Measurements from ENCODE around the gene MEIOSIN. TPM values are rescaled to one million over a fixed set of nuclear protein-coding genes. Genes with fewer than 3 reads are reported as not detected.
A peak's percentile ranks its signal among the peaks of the same experiment; 100 is the strongest.
"Not testable (repeated sequence)": the region's sequence is repeated elsewhere in the genome, so short reads cannot be mapped to it uniquely, and the experiment has no call there.

MEIOSIN gene
- total and polyA plus RNA-seq, 4 donors = not detected

- no peaks in the 10 kb centered on the region for H3K4me1 ChIP-seq (ENCODE audit: control insufficient read depth in 1 of 2, insufficient read depth in 2 of 2, low read length in 2 of 2)
- ATAC-seq (ENCODE audit: low FRiP score) (peak; percentile 99), DNase-seq (peak; percentile 99)
- H3K27me3 ChIP-seq (ENCODE audit: control insufficient read depth in 1 of 2, insufficient read depth in 2 of 2, low read length in 1 of 2) = no peaks in the 10 kb centered on the region
- H3K9me3 ChIP-seq (ENCODE audit: control insufficient read depth, low read length) = no peaks in the 10 kb centered on the region
- H3K27ac ChIP-seq (ENCODE audit: low read depth in 1 of 2, low read length in 2 of 2) = peak overlapping the region in 1 of 2 donors; percentile 77
- peak overlapping the region; percentile 35 to 64 for H3K4me3 ChIP-seq (ENCODE audit: low read length in 2 of 2)
- H3K36me3 ChIP-seq (ENCODE audit: control insufficient read depth in 1 of 2, insufficient read depth in 2 of 2, low read length in 1 of 2) = no peaks in the 10 kb centered on the region
- intact Hi-C loops (cut with DNase I) = loop anchor here in 1 of 2 donors (5.0 to 10.0 kb wide), 2 partner anchors 50 to 1327 kb away; partner anchors contain the start of genes SIX5 and TMEM160
- 0% methylated on average over 51 of the region's 51 CpGs for WGBS, 2 donors
Measured at GRCh38 chr19:45717131-45717982, 15.9 kb upstream of the MEIOSIN start.

GRCh38 chr19:45717983-45718650, 15.1 kb upstream of the MEIOSIN start:
- peak overlapping the region in 1 of 2 donors; percentile 77 for H3K27ac ChIP-seq (ENCODE audit: low read depth in 1 of 2, low read length in 2 of 2)
- no peaks in the 10 kb centered on the region for H3K4me1 ChIP-seq (ENCODE audit: control insufficient read depth in 1 of 2, insufficient read depth in 2 of 2, low read length in 2 of 2)
- H3K9me3 ChIP-seq (ENCODE audit: control insufficient read depth, low read length) = no peaks in the 10 kb centered on the region
- H3K4me3 ChIP-seq (ENCODE audit: low read length in 2 of 2) = peak overlapping the region; percentile 14 to 47
- 51 to 52% methylated on average over 12 of the region's 12 CpGs for WGBS, 2 donors
- no peaks in the 10 kb centered on the region for H3K36me3 ChIP-seq (ENCODE audit: control insufficient read depth in 1 of 2, insufficient read depth in 2 of 2, low read length in 1 of 2)
- H3K27me3 ChIP-seq (ENCODE audit: control insufficient read depth in 1 of 2, insufficient read depth in 2 of 2, low read length in 1 of 2) = no peaks in the 10 kb centered on the region
- intact Hi-C loops (cut with DNase I) = loop anchor here in 1 of 2 donors (5.0 to 10.0 kb wide), 2 partner anchors 49 to 1327 kb away; partner anchors contain the start of genes SIX5 and TMEM160
- ATAC-seq (ENCODE audit: low FRiP score) (no peak), DNase-seq (peak in 1 of 2 donors; percentile 58)

GRCh38 chr19:45720065-45720464, 13.2 kb upstream of the MEIOSIN start:
- intact Hi-C loops (cut with DNase I); DNase-seq; H3K36me3 ChIP-seq (ENCODE audit: control insufficient read depth in 1 of 2, insufficient read depth in 2 of 2, low read length in 1 of 2); ATAC-seq (ENCODE audit: low FRiP score); H3K27me3 ChIP-seq (ENCODE audit: control insufficient read depth in 1 of 2, insufficient read depth in 2 of 2, low read length in 1 of 2); H3K4me3 ChIP-seq (ENCODE audit: low read length in 2 of 2); H3K9me3 ChIP-seq (ENCODE audit: control insufficient read depth, low read length); H3K4me1 ChIP-seq (ENCODE audit: control insufficient read depth in 1 of 2, insufficient read depth in 2 of 2, low read length in 2 of 2); H3K27ac ChIP-seq (ENCODE audit: low read depth in 1 of 2, low read length in 2 of 2): not testable (repeated sequence)
- 96 to 97% methylated on average over 11 of the region's 11 CpGs for WGBS, 2 donors

GRCh38 chr19:45728683-45729082, 4.6 kb upstream of the MEIOSIN start:
- H3K27me3 ChIP-seq (ENCODE audit: control insufficient read depth in 1 of 2, insufficient read depth in 2 of 2, low read length in 1 of 2); H3K27ac ChIP-seq (ENCODE audit: low read depth in 1 of 2, low read length in 2 of 2); H3K4me3 ChIP-seq (ENCODE audit: low read length in 2 of 2); ATAC-seq (ENCODE audit: low FRiP score); DNase-seq; intact Hi-C loops (cut with DNase I); H3K4me1 ChIP-seq (ENCODE audit: control insufficient read depth in 1 of 2, insufficient read depth in 2 of 2, low read length in 2 of 2); H3K9me3 ChIP-seq (ENCODE audit: control insufficient read depth, low read length); H3K36me3 ChIP-seq (ENCODE audit: control insufficient read depth in 1 of 2, insufficient read depth in 2 of 2, low read length in 1 of 2): not testable (repeated sequence)
- WGBS, 2 donors = 92 to 94% methylated on average over 18 of the region's 18 CpGs

- no peaks in the 10 kb centered on the region for H3K27me3 ChIP-seq (ENCODE audit: control insufficient read depth in 1 of 2, insufficient read depth in 2 of 2, low read length in 1 of 2)
- DNase-seq (no peak), ATAC-seq (ENCODE audit: low FRiP score) (no peak)
- intact Hi-C loops (cut with DNase I) = loop anchor here (5.0 kb wide), 1 partner anchor 37 kb away; the partner anchor contains the start of gene SIX5 (in 2 of the 2)
- no peak overlapping the region for H3K27ac ChIP-seq (ENCODE audit: low read depth in 1 of 2, low read length in 2 of 2)
- H3K36me3 ChIP-seq (ENCODE audit: control insufficient read depth in 1 of 2, insufficient read depth in 2 of 2, low read length in 1 of 2) = no peaks in the 10 kb centered on the region
- peak overlapping the region; percentile 74 to 83 for H3K4me3 ChIP-seq (ENCODE audit: low read length in 2 of 2)
- H3K4me1 ChIP-seq (ENCODE audit: control insufficient read depth in 1 of 2, insufficient read depth in 2 of 2, low read length in 2 of 2) = no peaks in the 10 kb centered on the region
- no peaks in the 10 kb centered on the region for H3K9me3 ChIP-seq (ENCODE audit: control insufficient read depth, low read length)
- WGBS, 2 donors = 6 to 8% methylated on average over 10 of the region's 10 CpGs
Measured at GRCh38 chr19:45729800-45730290, 3.4 kb upstream of the MEIOSIN start.

- no peaks in the 10 kb centered on the region for H3K4me1 ChIP-seq (ENCODE audit: control insufficient read depth in 1 of 2, insufficient read depth in 2 of 2, low read length in 2 of 2)
- no peak within 1 kb of the TSS for H3K27ac ChIP-seq (ENCODE audit: low read depth in 1 of 2, low read length in 2 of 2)
- peak within 1 kb of the TSS; percentile 74 to 83 for H3K4me3 ChIP-seq (ENCODE audit: low read length in 2 of 2)
- H3K36me3 ChIP-seq (ENCODE audit: control insufficient read depth in 1 of 2, insufficient read depth in 2 of 2, low read length in 1 of 2) = no peaks in the 10 kb centered on the region
- ATAC-seq (ENCODE audit: low FRiP score) = peak; percentile 99
- no peaks in the 10 kb centered on the region for H3K27me3 ChIP-seq (ENCODE audit: control insufficient read depth in 1 of 2, insufficient read depth in 2 of 2, low read length in 1 of 2)
- no peaks in the 10 kb centered on the region for H3K9me3 ChIP-seq (ENCODE audit: control insufficient read depth, low read length)
- DNase-seq = peak; percentile 98
- 1% methylated on average over 48 of the region's 48 CpGs for WGBS, 2 donors
- intact Hi-C loops (cut with DNase I) = loop anchor here (5.0 kb wide), 1 partner anchor 37 kb away; the partner anchor contains the start of gene SIX5 (in 2 of the 2)
Measured at GRCh38 chr19:45730368-45731288, 2.6 kb upstream of the MEIOSIN start, which contains the start of gene FBXO46. FBXO46 (minus strand) TSS chr19:45730896; CDS start chr19:45713495, 17,401 bp downstream.

- Histone ChIP-seq H3K27me3 (ENCODE audit: control insufficient read depth in 1 of 2, insufficient read depth in 2 of 2, low read length in 1 of 2) (no peaks in the 10 kb centered on the region), H3K4me3 (ENCODE audit: low read length in 2 of 2) (no peak overlapping the region), H3K27ac (ENCODE audit: low read depth in 1 of 2, low read length in 2 of 2) (no peak overlapping the region), H3K36me3 (ENCODE audit: control insufficient read depth in 1 of 2, insufficient read depth in 2 of 2, low read length in 1 of 2) (no peaks in the 10 kb centered on the region), H3K4me1 (ENCODE audit: control insufficient read depth in 1 of 2, insufficient read depth in 2 of 2, low read length in 2 of 2) (no peaks in the 10 kb centered on the region), H3K9me3 (ENCODE audit: control insufficient read depth, low read length) (no peaks in the 10 kb centered on the region)
- ATAC-seq (ENCODE audit: low FRiP score) (no peak), DNase-seq (no peak)
- intact Hi-C loops (cut with DNase I) = no loop called here
- 88 to 93% methylated on average over 10 of the region's 10 CpGs for WGBS, 2 donors
Measured at GRCh38 chr19:45739498-45740439, 6.5 kb downstream of the MEIOSIN start.

Measured in aorta (tissue), 5 donors.